Measurements from ENCODE around the gene ZNF500.

Gene ZNF500

GRCh38 chr16:4800290-4801041 is 33.5 kb upstream of the ZNF500 start:
- Mint-ChIP-seq H3K27me3 (no peaks in the 10 kb centered on the region), H3K36me3 (peaks cover 23% of the 10 kb centered on the region), H3K27ac (peak overlapping the region; percentile 45), H3K9me3 (no peaks in the 10 kb centered on the region), H3K4me1 (peaks cover 21% of the 10 kb centered on the region), H3K4me3 (peak overlapping the region; percentile 59)
- no peak for ATAC-seq

GRCh38 chr16:4799171-4799855 is 32.4 kb upstream of the ZNF500 start:
- ATAC-seq, result no peak

GRCh38 chr16:4798456-4798855 is 31.5 kb upstream of the ZNF500 start:
- Mint-ChIP-seq H3K27ac (peak overlapping the region; percentile 30), H3K9me3 (no peaks in the 10 kb centered on the region), H3K4me3 (no peak overlapping the region), H3K4me1 (peaks cover 21% of the 10 kb centered on the region), H3K27me3 (no peaks in the 10 kb centered on the region), H3K36me3 (peaks cover 7% of the 10 kb centered on the region)
- ATAC-seq, result no peak

More at GRCh38 chr16:4799171-4799855, 32.4 kb upstream of the ZNF500 start:
- Mint-ChIP-seq H3K27ac (peak overlapping the region; percentile 30), H3K4me1 (peaks cover 21% of the 10 kb centered on the region), H3K4me3 (no peak overlapping the region), H3K36me3 (peaks cover 13% of the 10 kb centered on the region), H3K9me3 (no peaks in the 10 kb centered on the region), H3K27me3 (no peaks in the 10 kb centered on the region)

- H3K36me3 Mint-ChIP-seq, result peaks cover 7% of the 10 kb centered on the region
- no peaks in the 10 kb centered on the region for H3K9me3 Mint-ChIP-seq
- peaks cover 17% of the 10 kb centered on the region for H3K4me1 Mint-ChIP-seq
- no peak overlapping the region for H3K27ac Mint-ChIP-seq
- H3K27me3 Mint-ChIP-seq, result no peaks in the 10 kb centered on the region
- no peak overlapping the region for H3K4me3 Mint-ChIP-seq
- ATAC-seq, result no peak
Observed at GRCh38 chr16:4797805-4798252, 30.9 kb upstream of the ZNF500 start.

GRCh38 chr16:4796982-4797804 is 30.2 kb upstream of the ZNF500 start:
- Mint-ChIP-seq H3K27ac (no peak overlapping the region), H3K4me3 (no peak overlapping the region), H3K36me3 (peaks cover 7% of the 10 kb centered on the region), H3K4me1 (peaks cover 16% of the 10 kb centered on the region), H3K27me3 (no peaks in the 10 kb centered on the region), H3K9me3 (no peaks in the 10 kb centered on the region)
- ATAC-seq, result no peak

- no peak for ATAC-seq
- Mint-ChIP-seq H3K27me3 (no peaks in the 10 kb centered on the region), H3K4me1 (peaks cover 10% of the 10 kb centered on the region), H3K4me3 (no peak overlapping the region), H3K27ac (no peak overlapping the region), H3K36me3 (peaks cover 7% of the 10 kb centered on the region), H3K9me3 (no peaks in the 10 kb centered on the region)
Observed at GRCh38 chr16:4795828-4796572, 29.0 kb upstream of the ZNF500 start.

GRCh38 chr16:4795181-4795827 is 28.3 kb upstream of the ZNF500 start, which contains the start of gene SMIM22:
TSS of gene SMIM22 (plus strand) at chr16:4795369. CDS start at chr16:4795735, 366 bp downstream.
- Mint-ChIP-seq H3K27ac (no peak within 1 kb of the TSS), H3K9me3 (no peaks in the 10 kb centered on the region), H3K4me1 (peaks cover 7% of the 10 kb centered on the region), H3K27me3 (no peaks in the 10 kb centered on the region), H3K4me3 (no peak within 1 kb of the TSS), H3K36me3 (peaks cover 7% of the 10 kb centered on the region)
- ATAC-seq, result no peak

GRCh38 chr16:4792951-4793513 is 26.1 kb upstream of the ZNF500 start:
- H3K27ac Mint-ChIP-seq, result no peak overlapping the region
- no peak for ATAC-seq

GRCh38 chr16:4790871-4791270 is 23.9 kb upstream of the ZNF500 start:
- Mint-ChIP-seq H3K27ac (no peak overlapping the region), H3K27me3 (peaks cover 10% of the 10 kb centered on the region), H3K4me1 (peaks cover 4% of the 10 kb centered on the region), H3K4me3 (no peak overlapping the region), H3K9me3 (no peaks in the 10 kb centered on the region), H3K36me3 (no peaks in the 10 kb centered on the region)
- ATAC-seq, result no peak

More at GRCh38 chr16:4792951-4793513, 26.1 kb upstream of the ZNF500 start:
- Mint-ChIP-seq H3K4me3 (no peak overlapping the region), H3K27me3 (peaks cover 4% of the 10 kb centered on the region), H3K9me3 (no peaks in the 10 kb centered on the region), H3K4me1 (peaks cover 4% of the 10 kb centered on the region), H3K36me3 (peaks cover 7% of the 10 kb centered on the region)

- H3K36me3 Mint-ChIP-seq, result no peaks in the 10 kb centered on the region
- no peak overlapping the region for H3K4me3 Mint-ChIP-seq
- H3K4me1 Mint-ChIP-seq, result peaks cover 4% of the 10 kb centered on the region
- ATAC-seq, result no peak
- no peak overlapping the region for H3K27ac Mint-ChIP-seq
- peaks cover 10% of the 10 kb centered on the region for H3K27me3 Mint-ChIP-seq
- H3K9me3 Mint-ChIP-seq, result no peaks in the 10 kb centered on the region
Observed at GRCh38 chr16:4790261-4790660, 23.3 kb upstream of the ZNF500 start.

- Mint-ChIP-seq H3K36me3 (no peaks in the 10 kb centered on the region), H3K27me3 (peaks cover 15% of the 10 kb centered on the region), H3K9me3 (no peaks in the 10 kb centered on the region), H3K27ac (no peak overlapping the region), H3K4me3 (no peak overlapping the region), H3K4me1 (peaks cover 4% of the 10 kb centered on the region)
- no peak for ATAC-seq
Observed at GRCh38 chr16:4788910-4789309, 21.9 kb upstream of the ZNF500 start.

- Mint-ChIP-seq H3K4me1 (peaks cover 4% of the 10 kb centered on the region), H3K4me3 (no peak overlapping the region), H3K27ac (no peak overlapping the region), H3K36me3 (no peaks in the 10 kb centered on the region), H3K9me3 (no peaks in the 10 kb centered on the region), H3K27me3 (peaks cover 19% of the 10 kb centered on the region)
- ATAC-seq, result no peak
Observed at GRCh38 chr16:4788489-4788889, 21.5 kb upstream of the ZNF500 start.

- peaks cover 19% of the 10 kb centered on the region for H3K27me3 Mint-ChIP-seq
- peaks cover 4% of the 10 kb centered on the region for H3K4me1 Mint-ChIP-seq
- H3K27ac Mint-ChIP-seq, result no peak within 1 kb of the TSS
- ATAC-seq, result peak; percentile 16
- H3K4me3 Mint-ChIP-seq, result no peak within 1 kb of the TSS
- no peaks in the 10 kb centered on the region for H3K9me3 Mint-ChIP-seq
- no peaks in the 10 kb centered on the region for H3K36me3 Mint-ChIP-seq
Observed at GRCh38 chr16:4787627-4788482, 20.9 kb upstream of the ZNF500 start, which contains the start of gene SEPTIN12. TSS of gene SEPTIN12 (minus strand) at chr16:4788345. CDS start at chr16:4787645, 700 bp downstream.

Measured in stimulated activated memory B cell treated with anti-CD40 and anti-IgM and Interleukin-4, amounts not matched to agents 10 μg/mL and 1 μg/mL and 100 μg/mL, for 72 hours (primary cell).